ENCODE results near the gene WBP4.
"Not testable (repeated sequence)": the region's sequence is repeated elsewhere in the genome, so short reads cannot be mapped to it uniquely, and the experiment has no call there.

Gene WBP4

GRCh38 chr13:41085961-41086585, 24.8 kb downstream of the WBP4 start:
- DNase-seq: no peak

GRCh38 chr13:41095681-41096080, 34.4 kb downstream of the WBP4 start:
- not testable (repeated sequence) for DNase-seq

- DNase-seq: no peak
These were observed 37.5 kb downstream of the WBP4 start for GRCh38 chr13:41098761-41099160.

GRCh38 chr13:41099986-41100385, 38.7 kb downstream of the WBP4 start:
- DNase-seq: no peak

- no peak for DNase-seq
These were observed 45.8 kb downstream of the WBP4 start for GRCh38 chr13:41107104-41107571.

GRCh38 chr13:41107584-41108014, 46.3 kb downstream of the WBP4 start:
- DNase-seq: no peak

- DNase-seq: no peak
These were observed 50.1 kb downstream of the WBP4 start for GRCh38 chr13:41111454-41111853.

- DNase-seq: no peak
These were observed 56.6 kb downstream of the WBP4 start for GRCh38 chr13:41117869-41118268.

- no peak for DNase-seq
These were observed 61.5 kb downstream of the WBP4 start for GRCh38 chr13:41122838-41123237.

GRCh38 chr13:41127701-41128100, 66.4 kb downstream of the WBP4 start:
- no peak for DNase-seq

- no peak for DNase-seq
These were observed 69.0 kb downstream of the WBP4 start for GRCh38 chr13:41130356-41130755.

- not testable (repeated sequence) for DNase-seq
These were observed 69.9 kb downstream of the WBP4 start for GRCh38 chr13:41131189-41131588.

- not testable (repeated sequence) for DNase-seq
These were observed 70.6 kb downstream of the WBP4 start for GRCh38 chr13:41131660-41132511.

- peak; percentile 92 for DNase-seq
These were observed 71.3 kb downstream of the WBP4 start, which contains the start of gene KBTBD6 for GRCh38 chr13:41132512-41133152. TSS of gene KBTBD6 (minus strand) at chr13:41132802. CDS start at chr13:41132511, 291 bp downstream.

Data from KG1 (cell line).